WTC11 (cell line): ENCODE results near the gene RPS6KA2. TPM values are rescaled to one million over a fixed set of nuclear protein-coding genes. Genes with fewer than 3 reads are reported as not detected.

ENCODE experiments used
- ATAC-seq: fragments of 200-7000 bp; cut with Tn5 transposase; 2 replicates; pipeline ENCODE4 v1.10.0; 2021; ENCODE audit warnings: mild to moderate bottlenecking, moderate library complexity
- CTCF ChIA-PET: fragments of 300-600 bp; sonication (Branson Sonifier 250); formaldehyde crosslinking; loops from one replicate; lab custom pipeline; 2021; ENCODE audit warnings: antibody characterized with exemption; lab: Charles Lee
- POLR2A ChIA-PET: fragments of 350-600 bp; sonication (Branson Sonifier 250); formaldehyde crosslinking; loops from one replicate; lab custom pipeline; 2021; ENCODE audit warnings: antibody characterized with exemption; lab: Charles Lee
- DNase-seq: peaks from one replicate; pipeline ENCODE4 v3.0.0; 2021; ENCODE audit warnings: low spot score
- H3K27ac Mint-ChIP-seq: 2 replicates; pipeline ENCODE4 v1.8.0; 2021; ENCODE audit warnings: mixed read lengths
- H3K27me3 Mint-ChIP-seq: 2 replicates; pipeline ENCODE4 v1.8.0; 2021; ENCODE audit warnings: low read depth, mild to moderate bottlenecking, moderate library complexity, mixed read lengths
- H3K36me3 Mint-ChIP-seq: 2 replicates; pipeline ENCODE4 v1.8.0; 2021; ENCODE audit warnings: mixed read lengths
- H3K4me1 Mint-ChIP-seq: 2 replicates; pipeline ENCODE4 v1.8.0; 2022; ENCODE audit warnings: mixed read lengths
- H3K4me3 Mint-ChIP-seq: 2 replicates; pipeline ENCODE4 v1.8.0; 2021; ENCODE audit warnings: mild to moderate bottlenecking, moderate library complexity, mixed read lengths
- H3K9me3 Mint-ChIP-seq: 2 replicates; pipeline ENCODE4 v1.8.0; 2021; ENCODE audit warnings: mixed read lengths
- CBFB ChIP-seq: sonication (generic); formaldehyde crosslinking; IDR thresholded peaks from 2 replicates; pipeline ENCODE4 v1.8.1; 2022; ENCODE audit warnings: mild to moderate bottlenecking, low read depth, missing genetic modification reagents
- EMX1 ChIP-seq: fragments of 250-450 bp; sonication (Bioruptor Pico); IDR thresholded peaks from 2 replicates; pipeline ENCODE4 v1.8.0; 2021; ENCODE audit warnings: mild to moderate bottlenecking
- NFATC4 ChIP-seq: fragments of 250-450 bp; sonication (Bioruptor Pico); IDR thresholded peaks from 2 replicates; pipeline ENCODE4 v1.9.0; 2021; ENCODE audit warnings: mild to moderate bottlenecking
- SMAD4 ChIP-seq: sonication (generic); formaldehyde crosslinking; IDR thresholded peaks from 2 replicates; pipeline ENCODE4 v1.8.0; 2022; ENCODE audit warnings: mild to moderate bottlenecking, missing genetic modification reagents
- SOX15 ChIP-seq: fragments of 250-450 bp; sonication (Bioruptor Pico); IDR thresholded peaks from 2 replicates; pipeline ENCODE4 v1.9.0; 2021; ENCODE audit warnings: mild to moderate bottlenecking
- SP1 ChIP-seq: sonication (generic); formaldehyde crosslinking; conservative IDR thresholded peaks from 2 replicates; pipeline ENCODE4 v1.8.1; 2022; ENCODE audit warnings: missing genetic modification reagents
- TEAD1 ChIP-seq: sonication (generic); formaldehyde crosslinking; IDR thresholded peaks from 2 replicates; pipeline ENCODE4 v1.8.0; 2022; ENCODE audit warnings: mild to moderate bottlenecking, missing genetic modification reagents
- ZNF121 ChIP-seq: sonication (generic); formaldehyde crosslinking; IDR thresholded peaks from 2 replicates; pipeline ENCODE4 v1.8.0; 2023; ENCODE audit warnings: missing genetic modification reagents
- ZNF219 ChIP-seq: sonication (generic); formaldehyde crosslinking; IDR thresholded peaks from 2 replicates; pipeline ENCODE4 v1.8.0; 2023; ENCODE audit warnings: missing genetic modification reagents, mild to moderate bottlenecking, borderline replicate concordance
- ZNF416 ChIP-seq: fragments of 250-450 bp; sonication (Bioruptor Pico); IDR thresholded peaks from 2 replicates; pipeline ENCODE4 v1.9.0; 2021; ENCODE audit warnings: mild to moderate bottlenecking, inconsistent platforms
- total RNA-seq: library from RNA; stranded (reverse); gene quantifications from 3 replicates; pipeline ENCODE4 v1.2.3, GENCODE V29; 2021
- TF ChIP-seq, protein P1 (sequence below): sonication (generic); formaldehyde crosslinking; IDR thresholded peaks from 2 replicates; pipeline ENCODE4 v1.8.1; 2022; ENCODE audit warnings: low read depth, missing genetic modification reagents, borderline replicate concordance
- TF ChIP-seq, protein P2 (sequence below): sonication (generic); formaldehyde crosslinking; conservative IDR thresholded peaks from 2 replicates; pipeline ENCODE4 v1.8.1; 2023; ENCODE audit warnings: mild to moderate bottlenecking, low read depth, missing genetic modification reagents, moderate library complexity
- TF ChIP-seq, protein P3 (sequence below): sonication (generic); formaldehyde crosslinking; IDR thresholded peaks from 2 replicates; pipeline ENCODE4 v1.8.1; 2023; ENCODE audit warnings: mild to moderate bottlenecking, missing genetic modification reagents, moderate library complexity
- TF ChIP-seq, protein P4 (sequence below): sonication (generic); formaldehyde crosslinking; IDR thresholded peaks from 2 replicates; pipeline ENCODE4 v1.8.0; 2022; ENCODE audit warnings: mild to moderate bottlenecking, missing genetic modification reagents
- TF ChIP-seq, protein P5 (sequence below): sonication (generic); formaldehyde crosslinking; IDR thresholded peaks from 2 replicates; pipeline ENCODE4 v1.8.1; 2022; ENCODE audit warnings: mild to moderate bottlenecking, missing genetic modification reagents, moderate library complexity, borderline replicate concordance
- TF ChIP-seq, protein P6 (sequence below): fragments of 250-450 bp; sonication (Bioruptor Pico); IDR thresholded peaks from 2 replicates; pipeline ENCODE4 v1.9.0; 2021; ENCODE audit warnings: mild to moderate bottlenecking, borderline replicate concordance
- TF ChIP-seq, protein P7 (sequence below): sonication (generic); formaldehyde crosslinking; IDR thresholded peaks from 2 replicates; pipeline ENCODE4 v1.8.1; 2023; ENCODE audit warnings: mild to moderate bottlenecking, missing genetic modification reagents, moderate library complexity
- TF ChIP-seq, protein P8 (sequence below): sonication (generic); formaldehyde crosslinking; IDR thresholded peaks from 2 replicates; pipeline ENCODE4 v1.8.1; 2022; ENCODE audit warnings: mild to moderate bottlenecking, moderate library complexity, missing genetic modification reagents
- TF ChIP-seq, protein P9 (sequence below): sonication (generic); formaldehyde crosslinking; IDR thresholded peaks from 2 replicates; pipeline ENCODE4 v1.8.0; 2023; ENCODE audit warnings: mild to moderate bottlenecking, missing genetic modification reagents

The RPS6KA2 gene
- total RNA-seq, 1 experiment from 2014 or later, result 24.2 TPM

DNA sequence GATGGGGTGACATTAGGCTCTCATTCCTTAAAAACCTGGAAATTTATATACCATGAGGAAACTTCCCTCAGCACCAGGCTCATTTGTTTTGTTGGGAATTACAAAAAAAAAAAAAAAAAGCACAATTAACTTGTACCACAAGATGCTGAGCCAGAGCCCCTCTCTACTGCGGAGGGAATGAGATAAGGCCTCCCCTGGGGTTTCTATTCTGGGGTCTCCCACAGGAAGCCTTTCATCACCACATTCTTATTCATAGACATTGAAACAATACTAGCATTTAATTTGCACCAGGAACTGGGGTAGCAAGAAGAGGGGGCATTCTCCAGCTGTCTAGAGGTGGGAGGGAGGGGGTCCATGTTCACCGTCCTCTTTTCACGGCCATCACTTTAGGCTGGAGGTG is 23.0 kb upstream of the RPS6KA2 start (continued):
- TF ChIP-seq ZNF219 (CRISPR knock-in tag), result no peak
- TF ChIP-seq, protein P1, sequence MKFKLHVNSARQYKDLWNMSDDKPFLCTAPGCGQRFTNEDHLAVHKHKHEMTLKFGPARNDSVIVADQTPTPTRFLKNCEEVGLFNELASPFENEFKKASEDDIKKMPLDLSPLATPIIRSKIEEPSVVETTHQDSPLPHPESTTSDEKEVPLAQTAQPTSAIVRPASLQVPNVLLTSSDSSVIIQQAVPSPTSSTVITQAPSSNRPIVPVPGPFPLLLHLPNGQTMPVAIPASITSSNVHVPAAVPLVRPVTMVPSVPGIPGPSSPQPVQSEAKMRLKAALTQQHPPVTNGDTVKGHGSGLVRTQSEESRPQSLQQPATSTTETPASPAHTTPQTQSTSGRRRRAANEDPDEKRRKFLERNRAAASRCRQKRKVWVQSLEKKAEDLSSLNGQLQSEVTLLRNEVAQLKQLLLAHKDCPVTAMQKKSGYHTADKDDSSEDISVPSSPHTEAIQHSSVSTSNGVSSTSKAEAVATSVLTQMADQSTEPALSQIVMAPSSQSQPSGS (CRISPR knock-in tag), result no peak
- TF ChIP-seq, protein P2, sequence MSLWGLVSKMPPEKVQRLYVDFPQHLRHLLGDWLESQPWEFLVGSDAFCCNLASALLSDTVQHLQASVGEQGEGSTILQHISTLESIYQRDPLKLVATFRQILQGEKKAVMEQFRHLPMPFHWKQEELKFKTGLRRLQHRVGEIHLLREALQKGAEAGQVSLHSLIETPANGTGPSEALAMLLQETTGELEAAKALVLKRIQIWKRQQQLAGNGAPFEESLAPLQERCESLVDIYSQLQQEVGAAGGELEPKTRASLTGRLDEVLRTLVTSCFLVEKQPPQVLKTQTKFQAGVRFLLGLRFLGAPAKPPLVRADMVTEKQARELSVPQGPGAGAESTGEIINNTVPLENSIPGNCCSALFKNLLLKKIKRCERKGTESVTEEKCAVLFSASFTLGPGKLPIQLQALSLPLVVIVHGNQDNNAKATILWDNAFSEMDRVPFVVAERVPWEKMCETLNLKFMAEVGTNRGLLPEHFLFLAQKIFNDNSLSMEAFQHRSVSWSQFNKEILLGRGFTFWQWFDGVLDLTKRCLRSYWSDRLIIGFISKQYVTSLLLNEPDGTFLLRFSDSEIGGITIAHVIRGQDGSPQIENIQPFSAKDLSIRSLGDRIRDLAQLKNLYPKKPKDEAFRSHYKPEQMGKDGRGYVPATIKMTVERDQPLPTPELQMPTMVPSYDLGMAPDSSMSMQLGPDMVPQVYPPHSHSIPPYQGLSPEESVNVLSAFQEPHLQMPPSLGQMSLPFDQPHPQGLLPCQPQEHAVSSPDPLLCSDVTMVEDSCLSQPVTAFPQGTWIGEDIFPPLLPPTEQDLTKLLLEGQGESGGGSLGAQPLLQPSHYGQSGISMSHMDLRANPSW (CRISPR knock-in tag), result no peak
- TF ChIP-seq, protein P3, sequence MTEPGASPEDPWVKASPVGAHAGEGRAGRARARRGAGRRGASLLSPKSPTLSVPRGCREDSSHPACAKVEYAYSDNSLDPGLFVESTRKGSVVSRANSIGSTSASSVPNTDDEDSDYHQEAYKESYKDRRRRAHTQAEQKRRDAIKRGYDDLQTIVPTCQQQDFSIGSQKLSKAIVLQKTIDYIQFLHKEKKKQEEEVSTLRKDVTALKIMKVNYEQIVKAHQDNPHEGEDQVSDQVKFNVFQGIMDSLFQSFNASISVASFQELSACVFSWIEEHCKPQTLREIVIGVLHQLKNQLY (CRISPR knock-in tag), result no peak
- TF ChIP-seq, protein P4, sequence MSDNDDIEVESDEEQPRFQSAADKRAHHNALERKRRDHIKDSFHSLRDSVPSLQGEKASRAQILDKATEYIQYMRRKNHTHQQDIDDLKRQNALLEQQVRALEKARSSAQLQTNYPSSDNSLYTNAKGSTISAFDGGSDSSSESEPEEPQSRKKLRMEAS, result no peak
- TF ChIP-seq, protein P5, sequence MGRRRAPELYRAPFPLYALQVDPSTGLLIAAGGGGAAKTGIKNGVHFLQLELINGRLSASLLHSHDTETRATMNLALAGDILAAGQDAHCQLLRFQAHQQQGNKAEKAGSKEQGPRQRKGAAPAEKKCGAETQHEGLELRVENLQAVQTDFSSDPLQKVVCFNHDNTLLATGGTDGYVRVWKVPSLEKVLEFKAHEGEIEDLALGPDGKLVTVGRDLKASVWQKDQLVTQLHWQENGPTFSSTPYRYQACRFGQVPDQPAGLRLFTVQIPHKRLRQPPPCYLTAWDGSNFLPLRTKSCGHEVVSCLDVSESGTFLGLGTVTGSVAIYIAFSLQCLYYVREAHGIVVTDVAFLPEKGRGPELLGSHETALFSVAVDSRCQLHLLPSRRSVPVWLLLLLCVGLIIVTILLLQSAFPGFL, result no peak
- no peak for TF ChIP-seq ZNF121 (CRISPR knock-in tag)
- TF ChIP-seq NFATC4 (CRISPR knock-in tag), result no peak
- TF ChIP-seq, protein P6, sequence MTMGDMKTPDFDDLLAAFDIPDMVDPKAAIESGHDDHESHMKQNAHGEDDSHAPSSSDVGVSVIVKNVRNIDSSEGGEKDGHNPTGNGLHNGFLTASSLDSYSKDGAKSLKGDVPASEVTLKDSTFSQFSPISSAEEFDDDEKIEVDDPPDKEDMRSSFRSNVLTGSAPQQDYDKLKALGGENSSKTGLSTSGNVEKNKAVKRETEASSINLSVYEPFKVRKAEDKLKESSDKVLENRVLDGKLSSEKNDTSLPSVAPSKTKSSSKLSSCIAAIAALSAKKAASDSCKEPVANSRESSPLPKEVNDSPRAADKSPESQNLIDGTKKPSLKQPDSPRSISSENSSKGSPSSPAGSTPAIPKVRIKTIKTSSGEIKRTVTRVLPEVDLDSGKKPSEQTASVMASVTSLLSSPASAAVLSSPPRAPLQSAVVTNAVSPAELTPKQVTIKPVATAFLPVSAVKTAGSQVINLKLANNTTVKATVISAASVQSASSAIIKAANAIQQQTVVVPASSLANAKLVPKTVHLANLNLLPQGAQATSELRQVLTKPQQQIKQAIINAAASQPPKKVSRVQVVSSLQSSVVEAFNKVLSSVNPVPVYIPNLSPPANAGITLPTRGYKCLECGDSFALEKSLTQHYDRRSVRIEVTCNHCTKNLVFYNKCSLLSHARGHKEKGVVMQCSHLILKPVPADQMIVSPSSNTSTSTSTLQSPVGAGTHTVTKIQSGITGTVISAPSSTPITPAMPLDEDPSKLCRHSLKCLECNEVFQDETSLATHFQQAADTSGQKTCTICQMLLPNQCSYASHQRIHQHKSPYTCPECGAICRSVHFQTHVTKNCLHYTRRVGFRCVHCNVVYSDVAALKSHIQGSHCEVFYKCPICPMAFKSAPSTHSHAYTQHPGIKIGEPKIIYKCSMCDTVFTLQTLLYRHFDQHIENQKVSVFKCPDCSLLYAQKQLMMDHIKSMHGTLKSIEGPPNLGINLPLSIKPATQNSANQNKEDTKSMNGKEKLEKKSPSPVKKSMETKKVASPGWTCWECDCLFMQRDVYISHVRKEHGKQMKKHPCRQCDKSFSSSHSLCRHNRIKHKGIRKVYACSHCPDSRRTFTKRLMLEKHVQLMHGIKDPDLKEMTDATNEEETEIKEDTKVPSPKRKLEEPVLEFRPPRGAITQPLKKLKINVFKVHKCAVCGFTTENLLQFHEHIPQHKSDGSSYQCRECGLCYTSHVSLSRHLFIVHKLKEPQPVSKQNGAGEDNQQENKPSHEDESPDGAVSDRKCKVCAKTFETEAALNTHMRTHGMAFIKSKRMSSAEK (CRISPR knock-in tag), result no peak
- TF ChIP-seq, all 79 proteins: peak for 0

DNA sequence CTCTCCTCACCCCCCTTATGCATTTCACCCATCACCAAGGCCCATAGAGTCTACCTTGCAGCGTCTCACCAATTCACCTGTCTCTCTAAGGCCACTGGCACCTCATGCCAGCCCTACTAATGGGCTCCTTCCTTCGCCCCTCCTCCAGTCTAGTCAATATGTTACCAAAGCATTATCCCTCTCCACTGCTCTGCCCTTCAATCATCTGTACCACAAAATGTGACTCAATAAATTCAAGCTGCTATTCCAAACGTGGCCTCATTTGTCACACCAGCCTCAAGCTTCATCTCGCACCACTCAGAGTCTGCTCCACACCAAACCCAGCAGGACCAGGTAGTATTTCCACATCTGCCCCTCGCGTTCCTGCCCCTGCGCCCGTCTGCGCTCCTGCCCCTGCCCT is 21.8 kb upstream of the RPS6KA2 start:
- H3K36me3 Mint-ChIP-seq, result no peaks in the 10 kb centered on the region
- no peaks in the 10 kb centered on the region for H3K27me3 Mint-ChIP-seq
- ChIA-PET POLR2A (no interaction called here), CTCF (no interaction called here)
- H3K27ac Mint-ChIP-seq, result no peak overlapping the region
- ATAC-seq (no peak), DNase-seq (no peak)
- H3K9me3 Mint-ChIP-seq, result peaks cover 2% of the 10 kb centered on the region; the same call in 1 of the 2 replicates
- H3K4me1 Mint-ChIP-seq, result peaks cover 20% of the 10 kb centered on the region
- no peak overlapping the region for H3K4me3 Mint-ChIP-seq
- TF ChIP-seq ZNF219 (CRISPR knock-in tag), result no peak
- TF ChIP-seq, protein P7, sequence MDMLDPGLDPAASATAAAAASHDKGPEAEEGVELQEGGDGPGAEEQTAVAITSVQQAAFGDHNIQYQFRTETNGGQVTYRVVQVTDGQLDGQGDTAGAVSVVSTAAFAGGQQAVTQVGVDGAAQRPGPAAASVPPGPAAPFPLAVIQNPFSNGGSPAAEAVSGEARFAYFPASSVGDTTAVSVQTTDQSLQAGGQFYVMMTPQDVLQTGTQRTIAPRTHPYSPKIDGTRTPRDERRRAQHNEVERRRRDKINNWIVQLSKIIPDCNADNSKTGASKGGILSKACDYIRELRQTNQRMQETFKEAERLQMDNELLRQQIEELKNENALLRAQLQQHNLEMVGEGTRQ (CRISPR knock-in tag), result no peak
- TF ChIP-seq EMX1 (CRISPR knock-in tag), result no peak
- TF ChIP-seq SOX15 (CRISPR knock-in tag), result no peak
- TF ChIP-seq, protein P1 (CRISPR knock-in tag), result no peak
- TF ChIP-seq TEAD1 (CRISPR knock-in tag), result no peak
- no peak for TF ChIP-seq SP1
- TF ChIP-seq CBFB (CRISPR knock-in tag), result no peak
- TF ChIP-seq ZNF416 (CRISPR knock-in tag), result no peak
- no peak for TF ChIP-seq SMAD4
- TF ChIP-seq, protein P8, sequence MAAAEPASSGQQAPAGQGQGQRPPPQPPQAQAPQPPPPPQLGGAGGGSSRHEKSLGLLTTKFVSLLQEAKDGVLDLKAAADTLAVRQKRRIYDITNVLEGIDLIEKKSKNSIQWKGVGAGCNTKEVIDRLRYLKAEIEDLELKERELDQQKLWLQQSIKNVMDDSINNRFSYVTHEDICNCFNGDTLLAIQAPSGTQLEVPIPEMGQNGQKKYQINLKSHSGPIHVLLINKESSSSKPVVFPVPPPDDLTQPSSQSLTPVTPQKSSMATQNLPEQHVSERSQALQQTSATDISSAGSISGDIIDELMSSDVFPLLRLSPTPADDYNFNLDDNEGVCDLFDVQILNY (CRISPR knock-in tag), result no peak
- TF ChIP-seq, protein P9, sequence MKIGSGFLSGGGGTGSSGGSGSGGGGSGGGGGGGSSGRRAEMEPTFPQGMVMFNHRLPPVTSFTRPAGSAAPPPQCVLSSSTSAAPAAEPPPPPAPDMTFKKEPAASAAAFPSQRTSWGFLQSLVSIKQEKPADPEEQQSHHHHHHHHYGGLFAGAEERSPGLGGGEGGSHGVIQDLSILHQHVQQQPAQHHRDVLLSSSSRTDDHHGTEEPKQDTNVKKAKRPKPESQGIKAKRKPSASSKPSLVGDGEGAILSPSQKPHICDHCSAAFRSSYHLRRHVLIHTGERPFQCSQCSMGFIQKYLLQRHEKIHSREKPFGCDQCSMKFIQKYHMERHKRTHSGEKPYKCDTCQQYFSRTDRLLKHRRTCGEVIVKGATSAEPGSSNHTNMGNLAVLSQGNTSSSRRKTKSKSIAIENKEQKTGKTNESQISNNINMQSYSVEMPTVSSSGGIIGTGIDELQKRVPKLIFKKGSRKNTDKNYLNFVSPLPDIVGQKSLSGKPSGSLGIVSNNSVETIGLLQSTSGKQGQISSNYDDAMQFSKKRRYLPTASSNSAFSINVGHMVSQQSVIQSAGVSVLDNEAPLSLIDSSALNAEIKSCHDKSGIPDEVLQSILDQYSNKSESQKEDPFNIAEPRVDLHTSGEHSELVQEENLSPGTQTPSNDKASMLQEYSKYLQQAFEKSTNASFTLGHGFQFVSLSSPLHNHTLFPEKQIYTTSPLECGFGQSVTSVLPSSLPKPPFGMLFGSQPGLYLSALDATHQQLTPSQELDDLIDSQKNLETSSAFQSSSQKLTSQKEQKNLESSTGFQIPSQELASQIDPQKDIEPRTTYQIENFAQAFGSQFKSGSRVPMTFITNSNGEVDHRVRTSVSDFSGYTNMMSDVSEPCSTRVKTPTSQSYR (CRISPR knock-in tag), result no peak
